GM23338 (cell line): Measurements from ENCODE around the gene RAB11FIP4. TPM values are rescaled to one million over a fixed set of nuclear protein-coding genes. Genes with fewer than 3 reads are reported as not detected.

Experiments used
- ATAC-seq: fragments of 200-7000 bp; cut with Tn5 transposase; 3 replicates; pipeline ENCODE4 v1.9.1; 2020
- DNase-seq: peaks from one replicate; pipeline ENCODE4 v3.0.0-alpha.2; 2015; ENCODE audit warnings: low spot score
- H2AFZ ChIP-seq: fragments of 200-600 bp; sonication (generic); 2 replicates; pipeline ENCODE4 v1.8.0; 2016; ENCODE audit warnings: antibody characterized with exemption, mild to moderate bottlenecking, moderate library complexity
- H3F3A ChIP-seq: fragments of 200-600 bp; sonication (generic); replicated peaks from 2 replicates; pipeline ENCODE4 v1.8.0; 2017; ENCODE audit warnings: antibody characterized with exemption, mixed run types, low read depth
- H3K27ac ChIP-seq: fragments of 200-600 bp; sonication (generic); 2 replicates; pipeline ENCODE4 v1.6.1; 2016; ENCODE audit warnings: low read depth
- H3K27me3 ChIP-seq: fragments of 200-600 bp; sonication (generic); 2 replicates; pipeline ENCODE4 v1.8.0; 2016; ENCODE audit warnings: mild to moderate bottlenecking, mixed run types, moderate library complexity; ENCODE audit not compliant: insufficient read depth
- H3K36me3 ChIP-seq: fragments of 200-600 bp; sonication (generic); 2 replicates; pipeline ENCODE4 v1.8.0; 2016; ENCODE audit warnings: mild to moderate bottlenecking; ENCODE audit not compliant: insufficient read depth
- H3K4me1 ChIP-seq: fragments of 200-600 bp; sonication (generic); 2 replicates; pipeline ENCODE4 v1.8.0; 2016; ENCODE audit warnings: mild to moderate bottlenecking, moderate library complexity; ENCODE audit not compliant: insufficient read depth
- H3K4me2 ChIP-seq: fragments of 200-600 bp; sonication (generic); 2 replicates; pipeline ENCODE4 v1.7.1; 2017; ENCODE audit warnings: mixed run types
- H3K4me3 ChIP-seq: fragments of 200-600 bp; sonication (generic); 2 replicates; pipeline ENCODE4 v1.6.1; 2016; ENCODE audit warnings: mixed run types
- H3K79me2 ChIP-seq: fragments of 200-600 bp; sonication (generic); replicated peaks from 2 replicates; pipeline ENCODE4 v1.8.0; 2017; ENCODE audit warnings: mild to moderate bottlenecking; ENCODE audit not compliant: insufficient read depth
- H3K9me2 ChIP-seq: fragments of 200-600 bp; sonication (generic); 2 replicates; pipeline ENCODE4 v1.8.0; 2017; ENCODE audit not compliant: insufficient read depth
- H4K20me1 ChIP-seq: fragments of 200-600 bp; sonication (generic); replicated peaks from 2 replicates; pipeline ENCODE4 v1.8.0; 2017; ENCODE audit warnings: mild to moderate bottlenecking; ENCODE audit not compliant: insufficient read depth
- H3K27ac Mint-ChIP-seq: 2 replicates; pipeline ENCODE4 v1.8.0; 2020; ENCODE audit warnings: inconsistent platforms, mild to moderate bottlenecking, moderate library complexity, mixed read lengths
- H3K27me3 Mint-ChIP-seq: 3 replicates; pipeline ENCODE4 v1.8.0; 2022; ENCODE audit warnings: low read depth, mild to moderate bottlenecking, moderate library complexity, mixed read lengths, inconsistent platforms; ENCODE audit not compliant: insufficient read depth, poor library complexity
- H3K36me3 Mint-ChIP-seq: 3 replicates; pipeline ENCODE4 v1.8.0; 2021; ENCODE audit warnings: low read depth, mild to moderate bottlenecking, inconsistent platforms, moderate library complexity, mixed read lengths
- H3K4me1 Mint-ChIP-seq: 3 replicates; pipeline ENCODE4 v1.8.0; 2020; ENCODE audit warnings: mild to moderate bottlenecking, inconsistent platforms, mixed read lengths
- H3K4me3 Mint-ChIP-seq: 3 replicates; pipeline ENCODE4 v1.8.0; 2021; ENCODE audit warnings: moderate library complexity, mild to moderate bottlenecking, inconsistent platforms, mixed read lengths
- H3K9me3 Mint-ChIP-seq: 3 replicates; pipeline ENCODE4 v1.8.0; 2020; ENCODE audit warnings: moderate library complexity, mild to moderate bottlenecking, inconsistent platforms, mixed read lengths
- CREB1 ChIP-seq: fragments of 250-450 bp; sonication (Bioruptor Pico); IDR thresholded peaks from 2 replicates; pipeline ENCODE4 v1.5.0; 2020; ENCODE audit warnings: low read depth, mild to moderate bottlenecking, moderate library complexity
- EZH2phosphoT487 ChIP-seq: fragments of 200-600 bp; sonication (generic); IDR thresholded peaks from one replicate; pipeline ENCODE4 v1.8.1; 2018; ENCODE audit warnings: antibody characterized with exemption; ENCODE audit not compliant: unreplicated experiment
- NANOG ChIP-seq: IDR thresholded peaks from 2 replicates; pipeline ENCODE4 v1.6.1; 2016; ENCODE audit warnings: antibody characterized with exemption, borderline replicate concordance
- POLR2AphosphoS5 ChIP-seq: IDR thresholded peaks from 2 replicates; pipeline ENCODE4 v1.6.1; 2016; ENCODE audit warnings: antibody characterized with exemption, low read depth
- ZNF114 ChIP-seq: fragments of 250-450 bp; sonication (Bioruptor Pico); IDR thresholded peaks from 2 replicates; pipeline ENCODE4 v1.5.0; 2020; ENCODE audit warnings: mild to moderate bottlenecking, moderate library complexity
- polyA plus RNA-seq: library from polyadenylated mRNA; unstranded; fragments of >200 nt; fragmentation: Nextera tagmentation; extraction: Ambion mirVana; gene quantifications from 2 replicates; pipeline ENCODE4 v1.2.1, GENCODE V29; 2016
- total RNA-seq: library from RNA; depleted of rRNA; stranded (reverse); fragments of >200 nt; shearing (Covaris generic); gene quantifications from 2 replicates; pipeline ENCODE4 v1.2.3, GENCODE V29; 2014
- TF ChIP-seq, protein P1 (sequence below): fragments of 250-450 bp; sonication (Bioruptor Pico); IDR thresholded peaks from 2 replicates; pipeline ENCODE4 v1.5.0; 2020; ENCODE audit warnings: mild to moderate bottlenecking, moderate library complexity
- TF ChIP-seq, protein P2 (sequence below), 2 experiments: fragments of 200-600 bp in 1 of 2; sonication (generic) in 1 of 2; conservative IDR thresholded peaks; 2 replicates each; pipeline versions ENCODE4 v1.5.1 to v1.6.1; 2016 to 2017; ENCODE audit warnings: antibody characterized with exemption in 2 of 2, low read depth in 2 of 2, mild to moderate bottlenecking in 2 of 2, moderate library complexity in 1 of 2
- TF ChIP-seq, protein P3 (sequence below): IDR thresholded peaks from one replicate; pipeline ENCODE4 v1.6.1; 2018; ENCODE audit warnings: antibody characterized with exemption; ENCODE audit not compliant: unreplicated experiment

RAB11FIP4 gene
- total and polyA plus RNA-seq, 2 experiments from 2014 or later: 26.0 to 65.6 TPM

DNA sequence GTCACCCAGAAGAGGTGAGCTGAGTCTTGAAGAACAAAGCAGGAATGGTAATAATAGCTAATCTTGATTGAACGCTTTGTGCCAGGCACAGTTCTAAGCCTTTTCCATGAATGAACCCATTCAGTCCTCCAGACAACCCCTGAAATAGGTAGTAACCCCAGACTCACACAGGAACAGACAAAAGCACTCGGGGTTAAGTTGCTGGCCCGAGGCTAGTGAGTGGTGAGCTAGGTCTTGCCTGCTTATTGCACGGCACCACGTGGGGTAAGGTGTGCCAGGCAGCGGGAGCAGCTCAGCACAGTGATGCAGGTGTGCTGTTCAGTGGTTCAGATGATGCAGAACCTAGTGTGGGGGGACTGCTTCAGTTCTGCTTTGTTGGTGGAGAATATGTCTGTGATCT is 181.6 kb downstream of the RAB11FIP4 start:
- Mint-ChIP-seq H3K27me3 (peaks cover 3% of the 10 kb centered on the region), H3K4me3 (no peak overlapping the region), H3K36me3 (no peaks in the 10 kb centered on the region), H3K27ac (no peak overlapping the region), H3K9me3 (no peaks in the 10 kb centered on the region), H3K4me1 (peaks cover 11% of the 10 kb centered on the region)
- Histone ChIP-seq H3K36me3 (no peaks in the 10 kb centered on the region), H3K27ac (no peak overlapping the region), H3K9me2 (no peaks in the 10 kb centered on the region), H3K4me3 (no peak overlapping the region), H4K20me1 (no peaks in the 10 kb centered on the region; the same call in 1 of the 2 replicates), H3K4me2 (no peak overlapping the region), H3F3A (no peaks in the 10 kb centered on the region), H3K79me2 (no peaks in the 10 kb centered on the region), H3K4me1 (no peaks in the 10 kb centered on the region), H3K27me3 (no peaks in the 10 kb centered on the region), H2AFZ (no peak overlapping the region)
- ATAC-seq (no peak), DNase-seq (no peak)
- TF ChIP-seq EZH2phosphoT487: no peak
- no peak for TF ChIP-seq ZNF114 (CRISPR knock-in tag)
- TF ChIP-seq, protein P1, sequence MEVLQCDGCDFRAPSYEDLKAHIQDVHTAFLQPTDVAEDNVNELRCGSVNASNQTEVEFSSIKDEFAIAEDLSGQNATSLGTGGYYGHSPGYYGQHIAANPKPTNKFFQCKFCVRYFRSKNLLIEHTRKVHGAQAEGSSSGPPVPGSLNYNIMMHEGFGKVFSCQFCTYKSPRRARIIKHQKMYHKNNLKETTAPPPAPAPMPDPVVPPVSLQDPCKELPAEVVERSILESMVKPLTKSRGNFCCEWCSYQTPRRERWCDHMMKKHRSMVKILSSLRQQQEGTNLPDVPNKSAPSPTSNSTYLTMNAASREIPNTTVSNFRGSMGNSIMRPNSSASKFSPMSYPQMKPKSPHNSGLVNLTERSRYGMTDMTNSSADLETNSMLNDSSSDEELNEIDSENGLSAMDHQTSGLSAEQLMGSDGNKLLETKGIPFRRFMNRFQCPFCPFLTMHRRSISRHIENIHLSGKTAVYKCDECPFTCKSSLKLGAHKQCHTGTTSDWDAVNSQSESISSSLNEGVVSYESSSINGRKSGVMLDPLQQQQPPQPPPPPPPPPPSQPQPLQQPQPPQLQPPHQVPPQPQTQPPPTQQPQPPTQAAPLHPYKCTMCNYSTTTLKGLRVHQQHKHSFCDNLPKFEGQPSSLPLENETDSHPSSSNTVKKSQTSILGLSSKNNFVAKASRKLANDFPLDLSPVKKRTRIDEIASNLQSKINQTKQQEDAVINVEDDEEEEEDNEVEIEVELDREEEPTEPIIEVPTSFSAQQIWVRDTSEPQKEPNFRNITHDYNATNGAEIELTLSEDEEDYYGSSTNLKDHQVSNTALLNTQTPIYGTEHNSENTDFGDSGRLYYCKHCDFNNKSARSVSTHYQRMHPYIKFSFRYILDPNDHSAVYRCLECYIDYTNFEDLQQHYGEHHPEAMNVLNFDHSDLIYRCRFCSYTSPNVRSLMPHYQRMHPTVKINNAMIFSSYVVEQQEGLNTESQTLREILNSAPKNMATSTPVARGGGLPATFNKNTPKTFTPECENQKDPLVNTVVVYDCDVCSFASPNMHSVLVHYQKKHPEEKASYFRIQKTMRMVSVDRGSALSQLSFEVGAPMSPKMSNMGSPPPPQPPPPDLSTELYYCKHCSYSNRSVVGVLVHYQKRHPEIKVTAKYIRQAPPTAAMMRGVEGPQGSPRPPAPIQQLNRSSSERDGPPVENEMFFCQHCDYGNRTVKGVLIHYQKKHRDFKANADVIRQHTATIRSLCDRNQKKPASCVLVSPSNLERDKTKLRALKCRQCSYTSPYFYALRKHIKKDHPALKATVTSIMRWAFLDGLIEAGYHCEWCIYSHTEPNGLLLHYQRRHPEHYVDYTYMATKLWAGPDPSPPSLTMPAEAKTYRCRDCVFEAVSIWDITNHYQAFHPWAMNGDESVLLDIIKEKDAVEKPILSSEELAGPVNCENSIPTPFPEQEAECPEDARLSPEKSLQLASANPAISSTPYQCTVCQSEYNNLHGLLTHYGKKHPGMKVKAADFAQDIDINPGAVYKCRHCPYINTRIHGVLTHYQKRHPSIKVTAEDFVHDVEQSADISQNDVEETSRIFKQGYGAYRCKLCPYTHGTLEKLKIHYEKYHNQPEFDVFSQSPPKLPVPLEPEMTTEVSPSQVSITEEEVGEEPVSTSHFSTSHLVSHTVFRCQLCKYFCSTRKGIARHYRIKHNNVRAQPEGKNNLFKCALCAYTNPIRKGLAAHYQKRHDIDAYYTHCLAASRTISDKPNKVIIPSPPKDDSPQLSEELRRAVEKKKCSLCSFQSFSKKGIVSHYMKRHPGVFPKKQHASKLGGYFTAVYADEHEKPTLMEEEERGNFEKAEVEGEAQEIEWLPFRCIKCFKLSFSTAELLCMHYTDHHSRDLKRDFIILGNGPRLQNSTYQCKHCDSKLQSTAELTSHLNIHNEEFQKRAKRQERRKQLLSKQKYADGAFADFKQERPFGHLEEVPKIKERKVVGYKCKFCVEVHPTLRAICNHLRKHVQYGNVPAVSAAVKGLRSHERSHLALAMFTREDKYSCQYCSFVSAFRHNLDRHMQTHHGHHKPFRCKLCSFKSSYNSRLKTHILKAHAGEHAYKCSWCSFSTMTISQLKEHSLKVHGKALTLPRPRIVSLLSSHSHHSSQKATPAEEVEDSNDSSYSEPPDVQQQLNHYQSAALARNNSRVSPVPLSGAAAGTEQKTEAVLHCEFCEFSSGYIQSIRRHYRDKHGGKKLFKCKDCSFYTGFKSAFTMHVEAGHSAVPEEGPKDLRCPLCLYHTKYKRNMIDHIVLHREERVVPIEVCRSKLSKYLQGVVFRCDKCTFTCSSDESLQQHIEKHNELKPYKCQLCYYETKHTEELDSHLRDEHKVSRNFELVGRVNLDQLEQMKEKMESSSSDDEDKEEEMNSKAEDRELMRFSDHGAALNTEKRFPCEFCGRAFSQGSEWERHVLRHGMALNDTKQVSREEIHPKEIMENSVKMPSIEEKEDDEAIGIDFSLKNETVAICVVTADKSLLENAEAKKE (CRISPR knock-in tag): no peak
- no peak for TF ChIP-seq CREB1
- no peak for TF ChIP-seq POLR2AphosphoS5
- TF ChIP-seq, protein P2, sequence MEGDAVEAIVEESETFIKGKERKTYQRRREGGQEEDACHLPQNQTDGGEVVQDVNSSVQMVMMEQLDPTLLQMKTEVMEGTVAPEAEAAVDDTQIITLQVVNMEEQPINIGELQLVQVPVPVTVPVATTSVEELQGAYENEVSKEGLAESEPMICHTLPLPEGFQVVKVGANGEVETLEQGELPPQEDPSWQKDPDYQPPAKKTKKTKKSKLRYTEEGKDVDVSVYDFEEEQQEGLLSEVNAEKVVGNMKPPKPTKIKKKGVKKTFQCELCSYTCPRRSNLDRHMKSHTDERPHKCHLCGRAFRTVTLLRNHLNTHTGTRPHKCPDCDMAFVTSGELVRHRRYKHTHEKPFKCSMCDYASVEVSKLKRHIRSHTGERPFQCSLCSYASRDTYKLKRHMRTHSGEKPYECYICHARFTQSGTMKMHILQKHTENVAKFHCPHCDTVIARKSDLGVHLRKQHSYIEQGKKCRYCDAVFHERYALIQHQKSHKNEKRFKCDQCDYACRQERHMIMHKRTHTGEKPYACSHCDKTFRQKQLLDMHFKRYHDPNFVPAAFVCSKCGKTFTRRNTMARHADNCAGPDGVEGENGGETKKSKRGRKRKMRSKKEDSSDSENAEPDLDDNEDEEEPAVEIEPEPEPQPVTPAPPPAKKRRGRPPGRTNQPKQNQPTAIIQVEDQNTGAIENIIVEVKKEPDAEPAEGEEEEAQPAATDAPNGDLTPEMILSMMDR (conservative IDR thresholded peaks at IDR 0.05; ENCODE audit: low read depth in 2 of 2): no peak
- TF ChIP-seq, protein P3, sequence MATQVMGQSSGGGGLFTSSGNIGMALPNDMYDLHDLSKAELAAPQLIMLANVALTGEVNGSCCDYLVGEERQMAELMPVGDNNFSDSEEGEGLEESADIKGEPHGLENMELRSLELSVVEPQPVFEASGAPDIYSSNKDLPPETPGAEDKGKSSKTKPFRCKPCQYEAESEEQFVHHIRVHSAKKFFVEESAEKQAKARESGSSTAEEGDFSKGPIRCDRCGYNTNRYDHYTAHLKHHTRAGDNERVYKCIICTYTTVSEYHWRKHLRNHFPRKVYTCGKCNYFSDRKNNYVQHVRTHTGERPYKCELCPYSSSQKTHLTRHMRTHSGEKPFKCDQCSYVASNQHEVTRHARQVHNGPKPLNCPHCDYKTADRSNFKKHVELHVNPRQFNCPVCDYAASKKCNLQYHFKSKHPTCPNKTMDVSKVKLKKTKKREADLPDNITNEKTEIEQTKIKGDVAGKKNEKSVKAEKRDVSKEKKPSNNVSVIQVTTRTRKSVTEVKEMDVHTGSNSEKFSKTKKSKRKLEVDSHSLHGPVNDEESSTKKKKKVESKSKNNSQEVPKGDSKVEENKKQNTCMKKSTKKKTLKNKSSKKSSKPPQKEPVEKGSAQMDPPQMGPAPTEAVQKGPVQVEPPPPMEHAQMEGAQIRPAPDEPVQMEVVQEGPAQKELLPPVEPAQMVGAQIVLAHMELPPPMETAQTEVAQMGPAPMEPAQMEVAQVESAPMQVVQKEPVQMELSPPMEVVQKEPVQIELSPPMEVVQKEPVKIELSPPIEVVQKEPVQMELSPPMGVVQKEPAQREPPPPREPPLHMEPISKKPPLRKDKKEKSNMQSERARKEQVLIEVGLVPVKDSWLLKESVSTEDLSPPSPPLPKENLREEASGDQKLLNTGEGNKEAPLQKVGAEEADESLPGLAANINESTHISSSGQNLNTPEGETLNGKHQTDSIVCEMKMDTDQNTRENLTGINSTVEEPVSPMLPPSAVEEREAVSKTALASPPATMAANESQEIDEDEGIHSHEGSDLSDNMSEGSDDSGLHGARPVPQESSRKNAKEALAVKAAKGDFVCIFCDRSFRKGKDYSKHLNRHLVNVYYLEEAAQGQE: no peak
- TF ChIP-seq NANOG: no peak
